ENCODE data around the gene RPS6KA2.

Gene RPS6KA2

GRCh38 chr6:166446567-166447065 is 180.4 kb downstream of the RPS6KA2 start:
- DNase-seq (ENCODE audit: low spot score): no peak

- DNase-seq (ENCODE audit: low spot score): no peak
Measured at GRCh38 chr6:166446146-166446545, 180.9 kb downstream of the RPS6KA2 start.

GRCh38 chr6:166444446-166444845 is 182.6 kb downstream of the RPS6KA2 start:
- no peak for DNase-seq (ENCODE audit: low spot score)

- DNase-seq (ENCODE audit: low spot score): no peak
Measured at GRCh38 chr6:166443166-166443565, 183.9 kb downstream of the RPS6KA2 start.

GRCh38 chr6:166442131-166442685 is 184.8 kb downstream of the RPS6KA2 start:
- no peak for DNase-seq (ENCODE audit: low spot score)

- DNase-seq (ENCODE audit: low spot score): no peak
Measured at GRCh38 chr6:166441325-166442078, 185.5 kb downstream of the RPS6KA2 start.

- DNase-seq (ENCODE audit: low spot score): no peak
Measured at GRCh38 chr6:166440729-166441128, 186.3 kb downstream of the RPS6KA2 start.

GRCh38 chr6:166440106-166440505 is 186.9 kb downstream of the RPS6KA2 start:
- DNase-seq (ENCODE audit: low spot score): no peak

- DNase-seq (ENCODE audit: low spot score): no peak
Measured at GRCh38 chr6:166439366-166440091, 187.5 kb downstream of the RPS6KA2 start.

GRCh38 chr6:166438211-166438861 is 188.7 kb downstream of the RPS6KA2 start:
- no peak for DNase-seq (ENCODE audit: low spot score)

- no peak for DNase-seq (ENCODE audit: low spot score)
Measured at GRCh38 chr6:166437661-166438060, 189.4 kb downstream of the RPS6KA2 start.

GRCh38 chr6:166436195-166437139 is 190.6 kb downstream of the RPS6KA2 start:
- DNase-seq (ENCODE audit: low spot score): no peak

GRCh38 chr6:166435574-166435973 is 191.5 kb downstream of the RPS6KA2 start:
- DNase-seq (ENCODE audit: low spot score): no peak

GRCh38 chr6:166434336-166434735 is 192.7 kb downstream of the RPS6KA2 start:
- no peak for DNase-seq (ENCODE audit: low spot score)

GRCh38 chr6:166433096-166433495 is 194.0 kb downstream of the RPS6KA2 start:
- no peak for DNase-seq (ENCODE audit: low spot score)

- no peak for DNase-seq (ENCODE audit: low spot score)
Measured at GRCh38 chr6:166430269-166430668, 196.8 kb downstream of the RPS6KA2 start.

GRCh38 chr6:166424431-166424830 is 202.6 kb downstream of the RPS6KA2 start:
- no peak for DNase-seq (ENCODE audit: low spot score)

- no peak for DNase-seq (ENCODE audit: low spot score)
Measured at GRCh38 chr6:166423781-166424180, 203.3 kb downstream of the RPS6KA2 start.

- DNase-seq (ENCODE audit: low spot score): no peak
Measured at GRCh38 chr6:166423051-166423745, 203.9 kb downstream of the RPS6KA2 start.

GRCh38 chr6:166422201-166422940 is 204.7 kb downstream of the RPS6KA2 start:
- no peak for DNase-seq (ENCODE audit: low spot score)

Measured in D341Med (cell line).